HepG2 (cell line): ENCODE measurements around the gene SLC25A45. TPM values are rescaled to one million over a fixed set of nuclear protein-coding genes. Genes with fewer than 3 reads are reported as not detected.

Experiments
- ATAC-seq: fragments of 200-7000 bp; cut with Tn5 transposase; 3 replicates; pipeline ENCODE4 v1.9.1; 2020; ENCODE audit warnings: mild to moderate bottlenecking, moderate library complexity
- BruUV-seq: library from RNA; stranded (reverse); fragments of 400-500 nt; replicated peaks from 2 replicates; lab custom pipeline; 2021; lab: Mats Ljungman, UMichigan
- CTCF ChIA-PET: fragments of 300-600 bp; formaldehyde crosslinking; extraction: SDS; loops from one replicate; lab custom pipeline; 2021; ENCODE audit warnings: low total read pairs, inconsistent platforms, low intra/inter-chr PET ratio; lab: Yijun Ruan, JAX
- POLR2A ChIA-PET: fragments of 350-600 bp; sonication (Branson Sonifier 250); formaldehyde crosslinking; loops from one replicate; lab custom pipeline; 2020; ENCODE audit warnings: antibody characterized with exemption, inconsistent platforms; lab: Yijun Ruan, JAX
- DNase-seq: peaks from one replicate; pipeline ENCODE4 v3.0.0-alpha.2; 2015; ENCODE audit warnings: low spot score
- FAIRE-seq: peaks from 3 replicates; lab custom pipeline; 2011; peaks lifted over from hg19 to GRCh38; lab: Jason Lieb, UNC
- H2AFZ ChIP-seq: one replicate; pipeline ENCODE4 v1.6.1; 2011; ENCODE audit warnings: low read length, inconsistent platforms
- H3K27ac ChIP-seq: fragments of 300-600 bp; 3 replicates; pipeline ENCODE4 v1.8.0; 2011; ENCODE audit warnings: mixed run types, mild to moderate bottlenecking, mixed read lengths, low read length, inconsistent platforms; ENCODE audit not compliant: insufficient read depth; ENCODE audit errors: extremely low read length
- H3K27me3 ChIP-seq, 2 experiments: fragments of 200-600 bp in 1 of 2; 2 replicates in 1 of 2; 3 replicates in 1 of 2; pipeline versions ENCODE4 v1.6.0 to v1.8.0; 2011; ENCODE audit warnings: low read length in 2 of 2, mild to moderate bottlenecking in 2 of 2, moderate library complexity in 2 of 2, inconsistent platforms in 1 of 2; ENCODE audit not compliant: insufficient read depth in 2 of 2, control insufficient read depth in 1 of 2
- H3K36me3 ChIP-seq, 2 experiments: fragments of 200-600 bp in 1 of 2; replicated peaks in 1 of 2; 2 replicates in 1 of 2; 3 replicates in 1 of 2; pipeline versions ENCODE4 v1.5.1 to v1.8.0; 2011; ENCODE audit warnings: low read length in 2 of 2, inconsistent platforms in 1 of 2; ENCODE audit not compliant: insufficient read depth in 2 of 2, control insufficient read depth in 1 of 2
- H3K4me1 ChIP-seq: 2 replicates; pipeline ENCODE4 v1.5.1; 2012; ENCODE audit warnings: low read length, inconsistent platforms; ENCODE audit not compliant: insufficient read depth
- H3K4me2 ChIP-seq: 2 replicates; pipeline ENCODE4 v1.6.0; 2011; ENCODE audit warnings: low read depth, low read length, inconsistent platforms
- H3K4me3 ChIP-seq, 3 experiments: fragments of 200-600 bp in 1 of 3; sonication (generic), shearing (Covaris generic) in 1 of 3; replicated peaks in 1 of 3; 2 replicates each; pipeline ENCODE4 v1.5.1; 2011 to 2016; ENCODE audit warnings: low read length in 3 of 3, inconsistent platforms in 2 of 3, low read depth in 2 of 3, mild to moderate bottlenecking in 2 of 3, control low read depth in 1 of 3, mixed read lengths in 1 of 3; ENCODE audit not compliant: insufficient read depth in 1 of 3
- H3K79me2 ChIP-seq: one replicate; pipeline ENCODE4 v1.6.1; 2011; ENCODE audit warnings: low read length, inconsistent platforms; ENCODE audit not compliant: insufficient read depth
- H3K9ac ChIP-seq: 2 replicates; pipeline ENCODE4 v1.6.0; 2011; ENCODE audit warnings: mild to moderate bottlenecking, low read depth, low read length, inconsistent platforms; ENCODE audit not compliant: insufficient read depth
- H3K9me3 ChIP-seq: 2 replicates; pipeline ENCODE4 v1.5.1; 2012; ENCODE audit warnings: mild to moderate bottlenecking, low read length
- H4K20me1 ChIP-seq: 2 replicates; pipeline ENCODE4 v1.6.0; 2011; ENCODE audit warnings: inconsistent platforms, mild to moderate bottlenecking, low read length, moderate library complexity; ENCODE audit not compliant: insufficient read depth
- GATAD2A ChIP-seq: IDR thresholded peaks from 2 replicates; pipeline ENCODE4 v1.6.1; 2016
- KDM2A ChIP-seq: sonication (generic); formaldehyde crosslinking; IDR thresholded peaks from 2 replicates; pipeline ENCODE4 v1.4.0; 2020; ENCODE audit warnings: low read depth, missing genetic modification reagents, borderline replicate concordance
- MAZ ChIP-seq, 2 experiments: sonication (generic) in 1 of 2; formaldehyde crosslinking in 1 of 2; IDR thresholded peaks; 2 replicates each; pipeline versions ENCODE4 v1.5.0 to v1.6.1; 2012 to 2020; ENCODE audit warnings: low read depth in 2 of 2, mild to moderate bottlenecking in 2 of 2, borderline replicate concordance in 1 of 2, improper control_type of control experiment in 1 of 2, low read length in 1 of 2, missing genetic modification reagents in 1 of 2, moderate library complexity in 1 of 2
- NCOA2 ChIP-seq: sonication (generic); formaldehyde crosslinking; IDR thresholded peaks from 2 replicates; pipeline ENCODE4 v1.8.0; 2022; ENCODE audit warnings: inconsistent platforms
- SKI ChIP-seq: fragments of 450-650 bp; IDR thresholded peaks from one replicate; pipeline ENCODE4 v1.6.1; 2018; ENCODE audit warnings: mild to moderate bottlenecking; ENCODE audit not compliant: partially characterized antibody
- TGIF2 ChIP-seq: IDR thresholded peaks from 2 replicates; pipeline ENCODE4 v1.6.1; 2016; ENCODE audit warnings: control low read depth, missing compliant biosample characterization
- ZFY ChIP-seq: sonication (generic); formaldehyde crosslinking; IDR thresholded peaks from 2 replicates; pipeline ENCODE4 v1.4.0; 2020; ENCODE audit warnings: missing genetic modification reagents
- ZMAT3 ChIP-seq: sonication (generic); formaldehyde crosslinking; conservative IDR thresholded peaks from 2 replicates; pipeline ENCODE4 v1.7.0; 2021; ENCODE audit warnings: missing genetic modification reagents
- ZNF253 ChIP-seq: sonication (generic); formaldehyde crosslinking; IDR thresholded peaks from 2 replicates; pipeline ENCODE4 v1.8.0; 2022; ENCODE audit warnings: mild to moderate bottlenecking, missing genetic modification reagents, borderline replicate concordance
- ZNF605 ChIP-seq: sonication (generic); formaldehyde crosslinking; IDR thresholded peaks from 2 replicates; pipeline ENCODE4 v1.8.0; 2022; ENCODE audit warnings: mild to moderate bottlenecking, missing genetic modification reagents
- WGBS: methylation state at CpG from one replicate; pipeline ENCODE4 v1.1.6; 2017; ENCODE audit warnings: low lambda C conversion rate; 5-methylcytosine and 5-hydroxymethylcytosine counted together
- in situ Hi-C: cut with HindIII; loops from 2 replicates; pipeline ENCODE4 v1.10.0; 2017; ENCODE audit warnings: low pct_unique_long_range_greater_than_20kb; ENCODE audit not compliant: extremely low pct_ligation_motif_present
- intact Hi-C: fragments of 100-400 bp; cut with micrococcal nuclease; formaldehyde crosslinking; loops from one replicate; pipeline ENCODE4 v1.10.0; 2022; ENCODE audit not compliant: unreplicated experiment
- polyA plus RNA-seq, 8 experiments: library from polyadenylated mRNA; depleted of rRNA in 3 of 8; stranded (reverse) in 7 of 8; unstranded in 1 of 8; fragments of >200 nt; fragmentation: Illumina TruSeq in 4 of 8; extraction: Trizol in 4 of 8; gene quantifications; 2 replicates each; pipeline versions ENCODE4 v1.2.1 to v1.2.3, GENCODE V29; 2011 to 2016; ENCODE audit warnings: low read depth in 4 of 8, missing spikeins in 1 of 8, mixed read lengths in 1 of 8; ENCODE audit not compliant: insufficient read depth in 1 of 8
- total RNA-seq, 5 experiments: library from RNA; depleted of rRNA; stranded (reverse); fragments of >200 nt; fragmentation: Illumina TruSeq; extraction: Trizol; gene quantifications; 2 replicates each; pipeline ENCODE4 v1.2.3, GENCODE V29; 2016; ENCODE audit warnings: low read depth in 1 of 5
- TF ChIP-seq, protein P1 (sequence below): sonication (generic); formaldehyde crosslinking; IDR thresholded peaks from 2 replicates; pipeline ENCODE4 v1.4.0; 2020; ENCODE audit warnings: missing genetic modification reagents, borderline replicate concordance
- TF ChIP-seq, protein P2 (sequence below): sonication (generic); formaldehyde crosslinking; IDR thresholded peaks from 2 replicates; pipeline ENCODE4 v1.5.0; 2020; ENCODE audit warnings: mild to moderate bottlenecking, missing genetic modification reagents, borderline replicate concordance
- TF ChIP-seq, protein P3 (sequence below): sonication (generic); formaldehyde crosslinking; IDR thresholded peaks from 2 replicates; pipeline ENCODE4 v1.4.0; 2020; ENCODE audit warnings: mild to moderate bottlenecking, missing genetic modification reagents, borderline replicate concordance
- TF ChIP-seq, protein P4 (sequence below): sonication (generic); formaldehyde crosslinking; IDR thresholded peaks from 2 replicates; pipeline ENCODE4 v1.8.1; 2022; ENCODE audit warnings: low read depth, mild to moderate bottlenecking, missing genetic modification reagents

Gene SLC25A45
- total and polyA plus RNA-seq, 2 of the 13 experiments (the other 11 are each of a cell fraction or from before 2014, with no cell fraction given) = 1.2 to 3.4 TPM

DNA sequence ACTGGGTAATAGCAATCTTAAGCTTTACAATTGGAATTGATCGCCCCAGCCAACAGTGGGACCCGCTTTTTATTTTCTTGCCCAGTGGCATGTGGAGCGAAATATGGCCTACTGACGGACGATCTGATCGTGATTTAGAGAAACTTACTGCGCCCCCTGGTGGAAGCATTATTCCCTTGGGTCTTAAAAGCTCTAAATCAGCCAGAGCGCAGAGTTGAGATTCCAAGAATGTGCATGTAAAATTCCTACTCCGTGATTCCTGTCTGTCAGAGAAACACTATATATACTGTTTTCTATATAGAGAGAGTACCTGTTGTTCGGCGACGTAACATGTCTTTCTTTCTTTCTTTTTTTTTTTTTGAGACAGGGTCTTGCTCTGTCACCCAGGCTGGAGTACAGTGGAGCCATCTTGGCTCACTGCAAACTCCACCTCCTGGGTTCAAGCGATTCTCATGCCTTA is 52.5 kb downstream of the SLC25A45 start:
- WGBS = 1% methylated on average over 13 of the region's 13 CpGs
- peak; percentile 60 for ATAC-seq
- H3K27ac ChIP-seq = no peak overlapping the region
- BruUV-seq = no TSS peak
- peak overlapping the region; percentile 20 to 41 (median 22); a peak in 2 of 6 replicates for H3K4me3 ChIP-seq
- peak overlapping the region; percentile 24 for H2AFZ ChIP-seq
- H3K27me3 ChIP-seq = no peaks in the 10 kb centered on the region; a peak in 1 of 5 replicates
- H3K79me2 ChIP-seq = peaks cover 13% of the 10 kb centered on the region
- H3K4me1 ChIP-seq = peaks cover 19% of the 10 kb centered on the region
- in situ Hi-C loops = no loop called here
- CTCF ChIA-PET = interaction anchor here (1.0 to 2.6 kb wide), 4 partner anchors 13 to 126 kb away, joined by 3 to 53 read pairs (median 7); partner anchors contain the start of gene CDC42EP2
- intact Hi-C loops = loop anchor here (1.0 kb wide), 2 partner anchors 15 to 55 kb away; no protein-coding TSS in a partner anchor
- peak; percentile 40 for FAIRE-seq
- DNase-seq = peak; percentile 86
- H3K4me2 ChIP-seq = peak overlapping the region; percentile 74
- no peaks in the 10 kb centered on the region for H4K20me1 ChIP-seq
- POLR2A ChIA-PET = interaction anchor here (0.6 to 7.3 kb wide), 8 partner anchors 9 to 170 kb away, joined by 3 to 87 read pairs (median 4); partner anchors contain the start of genes CDC42EP2 and POLA2
- no peaks in the 10 kb centered on the region for H3K36me3 ChIP-seq
- H3K9me3 ChIP-seq = no peaks in the 10 kb centered on the region
- H3K9ac ChIP-seq = peak overlapping the region; percentile 47
- TF ChIP-seq, protein P1, sequence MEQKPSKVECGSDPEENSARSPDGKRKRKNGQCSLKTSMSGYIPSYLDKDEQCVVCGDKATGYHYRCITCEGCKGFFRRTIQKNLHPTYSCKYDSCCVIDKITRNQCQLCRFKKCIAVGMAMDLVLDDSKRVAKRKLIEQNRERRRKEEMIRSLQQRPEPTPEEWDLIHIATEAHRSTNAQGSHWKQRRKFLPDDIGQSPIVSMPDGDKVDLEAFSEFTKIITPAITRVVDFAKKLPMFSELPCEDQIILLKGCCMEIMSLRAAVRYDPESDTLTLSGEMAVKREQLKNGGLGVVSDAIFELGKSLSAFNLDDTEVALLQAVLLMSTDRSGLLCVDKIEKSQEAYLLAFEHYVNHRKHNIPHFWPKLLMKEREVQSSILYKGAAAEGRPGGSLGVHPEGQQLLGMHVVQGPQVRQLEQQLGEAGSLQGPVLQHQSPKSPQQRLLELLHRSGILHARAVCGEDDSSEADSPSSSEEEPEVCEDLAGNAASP (CRISPR knock-in tag) = 0 out of 2 replicates have a peak, but pooled peaks have one; percentile 30
- peak; percentile 58 for TF ChIP-seq ZFY (CRISPR knock-in tag)
- no peak for TF ChIP-seq ZMAT3 (CRISPR knock-in tag)
- TF ChIP-seq, protein P2, sequence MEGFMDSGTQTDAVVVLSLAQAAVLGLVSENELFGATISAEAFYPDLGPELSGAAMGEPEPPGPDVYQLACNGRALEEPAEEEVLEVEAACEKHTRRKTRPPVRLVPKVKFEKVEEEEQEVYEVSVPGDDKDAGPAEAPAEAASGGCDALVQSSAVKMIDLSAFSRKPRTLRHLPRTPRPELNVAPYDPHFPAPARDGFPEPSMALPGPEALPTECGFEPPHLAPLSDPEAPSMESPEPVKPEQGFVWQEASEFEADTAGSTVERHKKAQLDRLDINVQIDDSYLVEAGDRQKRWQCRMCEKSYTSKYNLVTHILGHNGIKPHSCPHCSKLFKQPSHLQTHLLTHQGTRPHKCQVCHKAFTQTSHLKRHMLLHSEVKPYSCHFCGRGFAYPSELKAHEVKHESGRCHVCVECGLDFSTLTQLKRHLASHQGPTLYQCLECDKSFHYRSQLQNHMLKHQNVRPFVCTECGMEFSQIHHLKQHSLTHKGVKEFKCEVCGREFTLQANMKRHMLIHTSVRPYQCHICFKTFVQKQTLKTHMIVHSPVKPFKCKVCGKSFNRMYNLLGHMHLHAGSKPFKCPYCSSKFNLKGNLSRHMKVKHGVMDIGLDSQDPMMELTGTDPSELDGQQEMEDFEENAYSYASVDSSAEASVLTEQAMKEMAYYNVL (CRISPR knock-in tag) = 0 out of 2 replicates have a peak, but pooled peaks have one; percentile 24
- TF ChIP-seq, protein P3, sequence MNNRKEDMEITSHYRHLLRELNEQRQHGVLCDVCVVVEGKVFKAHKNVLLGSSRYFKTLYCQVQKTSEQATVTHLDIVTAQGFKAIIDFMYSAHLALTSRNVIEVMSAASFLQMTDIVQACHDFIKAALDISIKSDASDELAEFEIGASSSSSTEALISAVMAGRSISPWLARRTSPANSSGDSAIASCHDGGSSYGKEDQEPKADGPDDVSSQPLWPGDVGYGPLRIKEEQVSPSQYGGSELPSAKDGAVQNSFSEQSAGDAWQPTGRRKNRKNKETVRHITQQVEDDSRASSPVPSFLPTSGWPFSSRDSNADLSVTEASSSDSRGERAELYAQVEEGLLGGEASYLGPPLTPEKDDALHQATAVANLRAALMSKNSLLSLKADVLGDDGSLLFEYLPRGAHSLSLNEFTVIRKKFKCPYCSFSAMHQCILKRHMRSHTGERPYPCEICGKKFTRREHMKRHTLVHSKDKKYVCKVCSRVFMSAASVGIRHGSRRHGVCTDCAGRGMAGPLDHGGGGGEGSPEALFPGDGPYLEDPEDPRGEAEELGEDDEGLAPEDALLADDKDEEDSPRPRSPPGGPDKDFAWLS (CRISPR knock-in tag) = no peak
- TF ChIP-seq NCOA2 (CRISPR knock-in tag) = no peak
- no peak for TF ChIP-seq ZNF605
- no peak for TF ChIP-seq SKI
- peak; percentile 20; the same call in 1 of the 2 replicates for TF ChIP-seq GATAD2A (CRISPR knock-in tag)
- no peak for TF ChIP-seq TGIF2 (CRISPR knock-in tag)
- TF ChIP-seq KDM2A (CRISPR knock-in tag) = no peak
- TF ChIP-seq MAZ (IDR thresholded peaks at IDR 0.05; ENCODE audit: borderline replicate concordance, low read depth, low read length) = no peak
- TF ChIP-seq MAZ (CRISPR knock-in tag; IDR thresholded peaks at IDR 0.05; ENCODE audit: low read depth) = no peak
- TF ChIP-seq, protein P4, sequence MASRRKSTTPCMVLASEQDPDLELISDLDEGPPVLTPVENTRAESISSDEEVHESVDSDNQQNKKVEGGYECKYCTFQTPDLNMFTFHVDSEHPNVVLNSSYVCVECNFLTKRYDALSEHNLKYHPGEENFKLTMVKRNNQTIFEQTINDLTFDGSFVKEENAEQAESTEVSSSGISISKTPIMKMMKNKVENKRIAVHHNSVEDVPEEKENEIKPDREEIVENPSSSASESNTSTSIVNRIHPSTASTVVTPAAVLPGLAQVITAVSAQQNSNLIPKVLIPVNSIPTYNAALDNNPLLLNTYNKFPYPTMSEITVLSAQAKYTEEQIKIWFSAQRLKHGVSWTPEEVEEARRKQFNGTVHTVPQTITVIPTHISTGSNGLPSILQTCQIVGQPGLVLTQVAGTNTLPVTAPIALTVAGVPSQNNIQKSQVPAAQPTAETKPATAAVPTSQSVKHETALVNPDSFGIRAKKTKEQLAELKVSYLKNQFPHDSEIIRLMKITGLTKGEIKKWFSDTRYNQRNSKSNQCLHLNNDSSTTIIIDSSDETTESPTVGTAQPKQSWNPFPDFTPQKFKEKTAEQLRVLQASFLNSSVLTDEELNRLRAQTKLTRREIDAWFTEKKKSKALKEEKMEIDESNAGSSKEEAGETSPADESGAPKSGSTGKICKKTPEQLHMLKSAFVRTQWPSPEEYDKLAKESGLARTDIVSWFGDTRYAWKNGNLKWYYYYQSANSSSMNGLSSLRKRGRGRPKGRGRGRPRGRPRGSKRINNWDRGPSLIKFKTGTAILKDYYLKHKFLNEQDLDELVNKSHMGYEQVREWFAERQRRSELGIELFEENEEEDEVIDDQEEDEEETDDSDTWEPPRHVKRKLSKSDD (CRISPR knock-in tag) = no peak
- no peak for TF ChIP-seq ZNF253
